ENCODE data around the gene FILIP1L. TPM values are rescaled to one million over a fixed set of nuclear protein-coding genes. Genes with fewer than 3 reads are reported as not detected.

FILIP1L gene
- polyA plus RNA-seq, 3 donors = 0.13 to 0.40 (median 0.25) TPM

- no peaks in the 10 kb centered on the region for H3K36me3 ChIP-seq (replicated peaks in 1 of 2; ENCODE audit: control insufficient read depth in 1 of 2, insufficient read depth in 2 of 2, low read length in 2 of 2)
- TF ChIP-seq CTCF (IDR thresholded peaks at IDR 0.05) = no peak
- H3K27ac ChIP-seq (ENCODE audit: low read depth in 1 of 2, low read length in 2 of 2) = peak overlapping the region in 1 of 2 donors; percentile 55
- H3K9ac ChIP-seq (ENCODE audit: insufficient read depth, low read length, poor library complexity, severe bottlenecking) = peak overlapping the region; percentile 2
- H4K20me1 ChIP-seq (ENCODE audit: insufficient read depth, low read length) = no peaks in the 10 kb centered on the region
- Mint-ChIP-seq H3K9me3 (peaks cover 0 to 3% (median 0%) of the 10 kb centered on the region in 7 donors), H3K36me3 (peaks cover 0 to 4% of the 10 kb centered on the region in 2 donors), H3K4me1 (peaks cover 11% of the 10 kb centered on the region), H3K4me3 (peak overlapping the region in 1 of 2 donors; percentile 37), H3K27me3 (ENCODE audit: low read depth in 3 of 3) (no peaks in the 10 kb centered on the region), H3K27ac (peak overlapping the region in 4 of 7 donors; percentile 15 to 75 (median 31))
- H3K4me2 ChIP-seq (replicated peaks; ENCODE audit: extremely low read depth, low read length, poor library complexity, severe bottlenecking) = peak overlapping the region; percentile 42
- intact Hi-C loops (cut with micrococcal nuclease) = no loop called here
- DNase-seq = peak in 2 of 3 donors; percentile 1 to 5
- no peaks in the 10 kb centered on the region for H3K9me3 ChIP-seq (replicated peaks in 1 of 2; ENCODE audit: control insufficient read depth in 1 of 2, insufficient read depth in 1 of 2, low read length in 2 of 2)
- H3K4me1 ChIP-seq (ENCODE audit: control insufficient read depth in 1 of 2, insufficient read depth in 2 of 2, low read length in 2 of 2) = peaks cover 8 to 10% of the 10 kb centered on the region in 2 donors
- no peaks in the 10 kb centered on the region for H3K27me3 ChIP-seq (ENCODE audit: control insufficient read depth in 2 of 2, insufficient read depth in 2 of 2, low read length in 2 of 2)
- no peaks in the 10 kb centered on the region for H3K79me2 ChIP-seq (ENCODE audit: insufficient read depth, low read length)
- H2AFZ ChIP-seq (ENCODE audit: insufficient read depth, low read depth, low read length, poor library complexity, severe bottlenecking) = peak overlapping the region; percentile 54
- peak overlapping the region in 1 of 3 experiments; percentile 41 for H3K4me3 ChIP-seq (replicated peaks in 1 of 3; ENCODE audit: low read depth in 2 of 3, low read length in 3 of 3)
- 93% methylated on average over 5 of the region's 10 CpGs for WGBS (ENCODE audit: insufficient coverage)
Measured at GRCh38 chr3:99920481-99921376, 193.6 kb downstream of the FILIP1L start.

- Histone ChIP-seq H3K79me2 (ENCODE audit: insufficient read depth, low read length) (no peaks in the 10 kb centered on the region), H3K36me3 (replicated peaks in 1 of 2; ENCODE audit: control insufficient read depth in 1 of 2, insufficient read depth in 2 of 2, low read length in 2 of 2) (no peaks in the 10 kb centered on the region), H3K4me1 (ENCODE audit: control insufficient read depth in 1 of 2, insufficient read depth in 2 of 2, low read length in 2 of 2) (peaks cover 8 to 10% of the 10 kb centered on the region in 2 donors), H3K4me3 (replicated peaks in 1 of 3; ENCODE audit: low read depth in 2 of 3, low read length in 3 of 3) (no peak overlapping the region), H3K27me3 (ENCODE audit: control insufficient read depth in 2 of 2, insufficient read depth in 2 of 2, low read length in 2 of 2) (no peaks in the 10 kb centered on the region), H3K9me3 (replicated peaks in 1 of 2; ENCODE audit: control insufficient read depth in 1 of 2, insufficient read depth in 1 of 2, low read length in 2 of 2) (no peaks in the 10 kb centered on the region), H3K27ac (ENCODE audit: low read depth in 1 of 2, low read length in 2 of 2) (no peak overlapping the region), H2AFZ (ENCODE audit: insufficient read depth, low read depth, low read length, poor library complexity, severe bottlenecking) (no peak overlapping the region), H3K9ac (ENCODE audit: insufficient read depth, low read length, poor library complexity, severe bottlenecking) (no peak overlapping the region), H3K4me2 (replicated peaks; ENCODE audit: extremely low read depth, low read length, poor library complexity, severe bottlenecking) (no peak overlapping the region), H4K20me1 (ENCODE audit: insufficient read depth, low read length) (no peaks in the 10 kb centered on the region)
- Mint-ChIP-seq H3K9me3 (peaks cover 0 to 3% (median 0%) of the 10 kb centered on the region in 7 donors), H3K27ac (peak overlapping the region in 1 of 7 donors; percentile 17), H3K4me3 (no peak overlapping the region), H3K36me3 (peaks cover 0 to 4% of the 10 kb centered on the region in 2 donors), H3K27me3 (ENCODE audit: low read depth in 3 of 3) (no peaks in the 10 kb centered on the region), H3K4me1 (peaks cover 11% of the 10 kb centered on the region)
- no peak for TF ChIP-seq CTCF (IDR thresholded peaks at IDR 0.05)
- intact Hi-C loops (cut with micrococcal nuclease) = no loop called here
- DNase-seq = no peak
Measured at GRCh38 chr3:99919694-99920093, 194.6 kb downstream of the FILIP1L start.

Measured in CD14-positive monocyte (primary cell).